Measurements from ENCODE around the gene GARIN5B.

DNA sequence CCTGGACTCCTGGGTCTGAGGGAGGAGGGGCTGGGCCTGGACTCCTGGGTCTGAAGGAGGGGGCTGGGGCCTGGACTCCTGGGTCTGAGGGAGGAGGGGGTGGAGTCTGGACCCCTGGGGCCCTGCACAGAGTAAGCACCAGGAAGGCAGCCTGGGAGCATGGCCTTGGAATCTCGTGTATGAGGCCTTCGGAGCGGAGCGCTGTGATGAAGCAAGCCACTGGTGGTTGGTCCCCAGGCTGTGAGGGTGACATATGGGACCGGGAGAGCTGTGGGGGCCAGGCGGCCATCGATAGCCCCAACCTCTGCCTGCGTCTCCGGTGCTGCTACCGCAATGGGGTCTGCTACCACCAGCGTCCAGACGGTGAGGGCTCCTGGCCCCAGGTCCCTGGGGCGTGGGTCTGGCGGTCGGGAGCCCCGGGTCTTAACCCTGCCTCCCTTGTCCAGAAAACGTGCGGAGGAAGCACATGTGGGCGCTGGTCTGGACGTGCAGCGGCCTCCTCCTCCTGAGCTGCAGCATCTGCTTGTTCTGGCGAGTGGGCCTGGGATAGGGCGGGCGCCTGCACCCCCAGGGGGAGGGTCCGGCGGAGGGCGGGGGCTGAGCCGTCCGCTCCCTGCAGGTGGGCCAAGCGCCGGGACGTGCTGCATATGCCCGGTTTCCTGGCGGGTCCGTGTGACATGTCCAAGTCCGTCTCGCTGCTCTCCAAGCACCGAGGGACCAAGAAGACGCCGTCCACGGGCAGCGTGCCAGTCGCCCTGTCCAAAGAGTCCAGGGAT, 14.5 kb upstream of the GARIN5B start:
- TF ChIP-seq, protein P1, sequence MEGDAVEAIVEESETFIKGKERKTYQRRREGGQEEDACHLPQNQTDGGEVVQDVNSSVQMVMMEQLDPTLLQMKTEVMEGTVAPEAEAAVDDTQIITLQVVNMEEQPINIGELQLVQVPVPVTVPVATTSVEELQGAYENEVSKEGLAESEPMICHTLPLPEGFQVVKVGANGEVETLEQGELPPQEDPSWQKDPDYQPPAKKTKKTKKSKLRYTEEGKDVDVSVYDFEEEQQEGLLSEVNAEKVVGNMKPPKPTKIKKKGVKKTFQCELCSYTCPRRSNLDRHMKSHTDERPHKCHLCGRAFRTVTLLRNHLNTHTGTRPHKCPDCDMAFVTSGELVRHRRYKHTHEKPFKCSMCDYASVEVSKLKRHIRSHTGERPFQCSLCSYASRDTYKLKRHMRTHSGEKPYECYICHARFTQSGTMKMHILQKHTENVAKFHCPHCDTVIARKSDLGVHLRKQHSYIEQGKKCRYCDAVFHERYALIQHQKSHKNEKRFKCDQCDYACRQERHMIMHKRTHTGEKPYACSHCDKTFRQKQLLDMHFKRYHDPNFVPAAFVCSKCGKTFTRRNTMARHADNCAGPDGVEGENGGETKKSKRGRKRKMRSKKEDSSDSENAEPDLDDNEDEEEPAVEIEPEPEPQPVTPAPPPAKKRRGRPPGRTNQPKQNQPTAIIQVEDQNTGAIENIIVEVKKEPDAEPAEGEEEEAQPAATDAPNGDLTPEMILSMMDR (IDR thresholded peaks at IDR 0.05; ENCODE audit: low read length), result no peak
- TF ChIP-seq EZH2 (IDR thresholded peaks at IDR 0.05; ENCODE audit: borderline replicate concordance, low read length), result no peak
